ENCODE results near the gene ACTR3C. TPM values are rescaled to one million over a fixed set of nuclear protein-coding genes. Genes with fewer than 3 reads are reported as not detected.
"Not testable (repeated sequence)": the region's sequence is repeated elsewhere in the genome, so short reads cannot be mapped to it uniquely, and the experiment has no call there.

Gene ACTR3C
- total and polyA plus RNA-seq, 9 donors, result 1.6 to 11.3 (median 5.7) TPM

- WGBS, 3 donors, result 8 to 25% (median 13%) methylated on average over 7 of the region's 7 CpGs
- no peak for TF ChIP-seq EP300 (IDR thresholded peaks at IDR 0.05)
- no peak for TF ChIP-seq POLR2A (IDR thresholded peaks at IDR 0.05)
- intact Hi-C loops (cut with DNase I), result no loop called here
- Histone ChIP-seq H3K4me1 (ENCODE audit: insufficient read depth) (peaks cover 7% of the 10 kb centered on the region), H3K4me3 (no peak overlapping the region), H3K36me3 (no peaks in the 10 kb centered on the region), H3K9me3 (no peaks in the 10 kb centered on the region), H3K27ac (no peak overlapping the region), H3K27me3 (no peaks in the 10 kb centered on the region)
- DNase-seq, result no peak
Measured at GRCh38 chr7:150317748-150318444, 5.4 kb downstream of the ACTR3C start.

GRCh38 chr7:150316987-150317386 is 6.4 kb downstream of the ACTR3C start:
- WGBS, 3 donors, result 84 to 91% (median 91%) methylated on average over 6 of the region's 6 CpGs

GRCh38 chr7:150314639-150315239 is 8.6 kb downstream of the ACTR3C start:
- 94 to 96% (median 95%) methylated on average over 5 of the region's 5 CpGs for WGBS, 3 donors
- Histone ChIP-seq H3K4me1 (ENCODE audit: insufficient read depth) (no peaks in the 10 kb centered on the region), H3K27me3 (no peaks in the 10 kb centered on the region), H3K9me3 (no peaks in the 10 kb centered on the region), H3K27ac (no peak overlapping the region), H3K36me3 (no peaks in the 10 kb centered on the region), H3K4me3 (no peak overlapping the region)
- no peak for TF ChIP-seq EP300 (IDR thresholded peaks at IDR 0.05)
- TF ChIP-seq CTCF (IDR thresholded peaks at IDR 0.05), result no peak
- no peak for TF ChIP-seq POLR2A (IDR thresholded peaks at IDR 0.05)
- DNase-seq, result no peak
- intact Hi-C loops (cut with DNase I), result no loop called here

More at GRCh38 chr7:150316987-150317386, 6.4 kb downstream of the ACTR3C start:
- H3K4me1 ChIP-seq (ENCODE audit: insufficient read depth); H3K4me3 ChIP-seq; H3K36me3 ChIP-seq; intact Hi-C loops (cut with DNase I); DNase-seq; H3K27ac ChIP-seq; H3K9me3 ChIP-seq; H3K27me3 ChIP-seq: not testable (repeated sequence)

GRCh38 chr7:150313870-150314269 is 9.5 kb downstream of the ACTR3C start:
- no peak for DNase-seq
- WGBS, 3 donors, result 94 to 97% (median 94%) methylated on average over 6 of the region's 6 CpGs
- Histone ChIP-seq H3K4me1 (ENCODE audit: insufficient read depth) (no peaks in the 10 kb centered on the region), H3K9me3 (no peaks in the 10 kb centered on the region), H3K27me3 (no peaks in the 10 kb centered on the region), H3K4me3 (no peak overlapping the region), H3K36me3 (no peaks in the 10 kb centered on the region), H3K27ac (no peak overlapping the region)
- TF ChIP-seq EP300 (IDR thresholded peaks at IDR 0.05), result no peak
- intact Hi-C loops (cut with DNase I), result no loop called here

- Histone ChIP-seq H3K27ac (no peak overlapping the region), H3K36me3 (no peaks in the 10 kb centered on the region), H3K27me3 (no peaks in the 10 kb centered on the region), H3K9me3 (no peaks in the 10 kb centered on the region), H3K4me3 (no peak overlapping the region), H3K4me1 (ENCODE audit: insufficient read depth) (no peaks in the 10 kb centered on the region)
- WGBS, 3 donors, result 80 to 84% (median 80%) methylated on average over 3 of the region's 3 CpGs
- DNase-seq, result no peak
- intact Hi-C loops (cut with DNase I), result no loop called here
- TF ChIP-seq POLR2A (IDR thresholded peaks at IDR 0.05), result no peak
- no peak for TF ChIP-seq EP300 (IDR thresholded peaks at IDR 0.05)
- no peak for TF ChIP-seq CTCF (IDR thresholded peaks at IDR 0.05)
Measured at GRCh38 chr7:150313367-150313809, 10.0 kb downstream of the ACTR3C start.

GRCh38 chr7:150312649-150313366 is 10.5 kb downstream of the ACTR3C start:
- H3K4me3 ChIP-seq; H3K27me3 ChIP-seq; intact Hi-C loops (cut with DNase I); H3K4me1 ChIP-seq (ENCODE audit: insufficient read depth); H3K9me3 ChIP-seq; DNase-seq; H3K36me3 ChIP-seq; H3K27ac ChIP-seq: not testable (repeated sequence)
- WGBS, 3 donors, result 88 to 92% (median 91%) methylated on average over 7 of the region's 7 CpGs
